IMR-90 (cell line): Measurements from ENCODE around the gene BOD1L2. TPM values are rescaled to one million over a fixed set of nuclear protein-coding genes. Genes with fewer than 3 reads are reported as not detected.

Experiments used
- ATAC-seq: fragments of 200-7000 bp; cut with Tn5 transposase; 2 replicates; pipeline ENCODE4 v1.9.1; 2020; ENCODE audit warnings: low read depth, mild to moderate bottlenecking, moderate library complexity
- BruUV-seq: library from RNA; stranded (reverse); fragments of 400-500 nt; replicated peaks from 2 replicates; lab custom pipeline; 2021; lab: Mats Ljungman, UMichigan
- CTCF ChIA-PET: fragments of 300-600 bp; formaldehyde crosslinking; extraction: SDS; loops from one replicate; lab custom pipeline; 2021; ENCODE audit warnings: antibody characterized with exemption; lab: Yijun Ruan, JAX
- POLR2A ChIA-PET: fragments of 300-600 bp; sonication (Branson Sonifier 250); formaldehyde crosslinking; loops from one replicate; lab custom pipeline; 2022; ENCODE audit warnings: antibody characterized with exemption; ENCODE audit not compliant: unreplicated experiment; lab: Charles Lee
- DNase-seq: peaks from one replicate; pipeline ENCODE4 v3.0.0; 2013
- H2AFZ ChIP-seq: replicated peaks from 2 replicates; pipeline ENCODE3; 2013; ENCODE audit warnings: low read length, mild to moderate bottlenecking; ENCODE audit not compliant: poor library complexity
- H2AK5ac ChIP-seq: 2 replicates; pipeline ENCODE4 v1.6.1; 2013; ENCODE audit warnings: low read depth, low read length, inconsistent platforms
- H2AK9ac ChIP-seq: replicated peaks from 2 replicates; pipeline ENCODE3; 2013; ENCODE audit warnings: mild to moderate bottlenecking, low read depth, low read length, moderate library complexity; ENCODE audit not compliant: poor library complexity
- H2BK120ac ChIP-seq: 2 replicates; pipeline ENCODE4 v1.6.1; 2013; ENCODE audit warnings: low read depth, low read length, inconsistent platforms
- H2BK15ac ChIP-seq: 3 replicates; pipeline ENCODE4 v1.6.1; 2013; ENCODE audit warnings: low read depth, low read length, inconsistent platforms
- H2BK20ac ChIP-seq: 2 replicates; pipeline ENCODE4 v1.6.1; 2013; ENCODE audit warnings: low read depth, mild to moderate bottlenecking, inconsistent platforms, low read length, moderate library complexity
- H2BK5ac ChIP-seq: 2 replicates; pipeline ENCODE4 v1.6.1; 2013; ENCODE audit warnings: mild to moderate bottlenecking, low read depth, low read length, inconsistent platforms; ENCODE audit not compliant: poor library complexity, severe bottlenecking
- H3K14ac ChIP-seq: replicated peaks from 2 replicates; pipeline ENCODE4 v1.6.1; 2013; ENCODE audit warnings: low read depth, low read length, inconsistent platforms
- H3K18ac ChIP-seq: 2 replicates; pipeline ENCODE4 v1.6.1; 2013; ENCODE audit warnings: low read depth, low read length, control low read depth
- H3K23ac ChIP-seq: 2 replicates; pipeline ENCODE4 v1.6.1; 2013; ENCODE audit warnings: low read depth, low read length, inconsistent platforms
- H3K27ac ChIP-seq: 2 replicates; pipeline ENCODE4 v1.5.1; 2013; ENCODE audit warnings: mild to moderate bottlenecking, control low read depth, low read length; ENCODE audit not compliant: insufficient read depth
- H3K27me3 ChIP-seq: 2 replicates; pipeline ENCODE4 v1.6.1; 2013; ENCODE audit warnings: low read length; ENCODE audit not compliant: control insufficient read depth, insufficient read depth
- H3K36me3 ChIP-seq: 2 replicates; pipeline ENCODE4 v1.6.1; 2013; ENCODE audit warnings: low read length, mixed read lengths; ENCODE audit not compliant: control insufficient read depth, insufficient read depth
- H3K4ac ChIP-seq: 2 replicates; pipeline ENCODE4 v1.6.1; 2013; ENCODE audit warnings: low read depth, low read length, inconsistent platforms
- H3K4me1 ChIP-seq: 2 replicates; pipeline ENCODE4 v1.6.1; 2013; ENCODE audit warnings: low read length, mixed read lengths; ENCODE audit not compliant: control insufficient read depth, insufficient read depth
- H3K4me2 ChIP-seq: 2 replicates; pipeline ENCODE4 v1.6.1; 2013; ENCODE audit warnings: low read depth, mild to moderate bottlenecking, control low read depth, low read length, moderate library complexity
- H3K4me3 ChIP-seq: 2 replicates; pipeline ENCODE4 v1.5.1; 2013; ENCODE audit warnings: low read depth, mild to moderate bottlenecking, control low read depth, low read length, moderate library complexity; ENCODE audit not compliant: insufficient read depth
- H3K56ac ChIP-seq: 2 replicates; pipeline ENCODE4 v1.6.1; 2013; ENCODE audit warnings: low read length, inconsistent platforms; ENCODE audit not compliant: insufficient read depth; ENCODE audit errors: extremely low read depth
- H3K79me1 ChIP-seq, 2 experiments: 2 replicates each; pipeline ENCODE4 v1.6.1; 2013; ENCODE audit warnings: low read length in 2 of 2, inconsistent platforms in 1 of 2, low read depth in 1 of 2
- H3K9ac ChIP-seq: 2 replicates; pipeline ENCODE4 v1.6.1; 2013; ENCODE audit warnings: low read depth, low read length, control low read depth
- H3K9me1 ChIP-seq: 2 replicates; pipeline ENCODE4 v1.6.1; 2013; ENCODE audit warnings: low read length, inconsistent platforms; ENCODE audit not compliant: insufficient read depth
- H3K9me3 ChIP-seq: 2 replicates; pipeline ENCODE4 v1.6.1; 2013; ENCODE audit warnings: low read length; ENCODE audit not compliant: control insufficient read depth, insufficient read depth
- H4K20me1 ChIP-seq: 2 replicates; pipeline ENCODE4 v1.6.1; 2013; ENCODE audit warnings: low read length, inconsistent platforms; ENCODE audit not compliant: insufficient read depth
- H4K5ac ChIP-seq: 2 replicates; pipeline ENCODE4 v1.6.1; 2013; ENCODE audit warnings: mild to moderate bottlenecking, low read depth, low read length, control low read depth
- H4K8ac ChIP-seq, 2 experiments: 2 replicates each; pipeline ENCODE4 v1.6.1; 2013; ENCODE audit warnings: low read depth in 2 of 2, low read length in 2 of 2, control low read depth in 1 of 2, inconsistent platforms in 1 of 2
- H4K91ac ChIP-seq: 2 replicates; pipeline ENCODE4 v1.6.1; 2013; ENCODE audit warnings: low read depth, low read length, inconsistent platforms; ENCODE audit not compliant: insufficient read depth
- BHLHE40 ChIP-seq: fragments of 150-350 bp; IDR thresholded peaks from 2 replicates; pipeline ENCODE4 v1.6.1; 2016; ENCODE audit warnings: mild to moderate bottlenecking, low read depth, low read length
- CHD1 ChIP-seq: IDR thresholded peaks from 2 replicates; pipeline ENCODE4 v1.6.1; 2012; ENCODE audit warnings: low read depth, low read length, improper control_type of control experiment
- FOS ChIP-seq: fragments of 150-350 bp; IDR thresholded peaks from 2 replicates; pipeline ENCODE4 v1.6.1; 2016; ENCODE audit warnings: low read depth, low read length
- MAZ ChIP-seq: IDR thresholded peaks from 2 replicates; pipeline ENCODE4 v1.6.1; 2012; ENCODE audit warnings: low read depth, mild to moderate bottlenecking, low read length, improper control_type of control experiment, moderate library complexity, borderline replicate concordance
- MXI1 ChIP-seq: IDR thresholded peaks from 2 replicates; pipeline ENCODE4 v1.6.1; 2012; ENCODE audit warnings: low read depth, mild to moderate bottlenecking, low read length, moderate library complexity, borderline replicate concordance
- NFE2L2 ChIP-seq: fragments of 150-350 bp; IDR thresholded peaks from 2 replicates; pipeline ENCODE4 v1.6.1; 2016; ENCODE audit warnings: low read depth, mild to moderate bottlenecking, low read length
- POLR2A ChIP-seq: IDR thresholded peaks from 2 replicates; pipeline ENCODE4 v1.6.1; 2012; ENCODE audit warnings: mild to moderate bottlenecking, low read depth, low read length
- RAD21 ChIP-seq: IDR thresholded peaks from 2 replicates; pipeline ENCODE4 v1.6.1; 2012; ENCODE audit warnings: low read length, improper control_type of control experiment
- RCOR1 ChIP-seq: IDR thresholded peaks from 2 replicates; pipeline ENCODE4 v1.6.1; 2012; ENCODE audit warnings: mild to moderate bottlenecking, low read length, improper control_type of control experiment; ENCODE audit not compliant: insufficient replicate concordance
- RFX5 ChIP-seq: IDR thresholded peaks from 2 replicates; pipeline ENCODE4 v1.8.0; 2012; ENCODE audit warnings: low read depth, mild to moderate bottlenecking, low read length, moderate library complexity
- SMC3 ChIP-seq: fragments of 150-350 bp; IDR thresholded peaks from 2 replicates; pipeline ENCODE4 v1.6.1; 2016; ENCODE audit warnings: low read depth, mild to moderate bottlenecking, antibody characterized with exemption, low read length, moderate library complexity
- WGBS, 2 experiments: methylation state at CpG; one replicate each; pipeline versions ENCODE4 v1.1.5 to v1.1.7; 2013; ENCODE audit warnings: missing lambda C conversion rate in 2 of 2; ENCODE audit not compliant: insufficient read length in 1 of 2; ENCODE audit errors: extremely low coverage in 2 of 2; 5-methylcytosine and 5-hydroxymethylcytosine counted together
- dilution Hi-C: fragments of 300-500 bp; cut with HindIII; formaldehyde crosslinking; loops from one replicate; pipeline ENCODE4 v1.14.3; 2018; ENCODE audit warnings: low sequenced_read_pairs; ENCODE audit not compliant: unreplicated experiment
- in situ Hi-C: fragments of 300-500 bp; cut with MboI; formaldehyde crosslinking; loops from 3 replicates; pipeline ENCODE4 v1.14.3; 2019; ENCODE audit warnings: low sequenced_read_pairs, inconsistent platforms, mixed read lengths
- intact Hi-C: fragments of 100-400 bp; cut with micrococcal nuclease; formaldehyde crosslinking; loops from 2 replicates; pipeline ENCODE4 v1.10.0; 2022
- polyA plus RNA-seq, 3 experiments: library from polyadenylated mRNA; depleted of rRNA; stranded (reverse); fragments of >200 nt; gene quantifications; 2 replicates each; pipeline ENCODE4 v1.2.3, GENCODE V29; 2012; ENCODE audit warnings: low replicate concordance in 1 of 3
- total RNA-seq: library from RNA; depleted of rRNA; stranded (reverse); fragments of >200 nt; gene quantifications from 2 replicates; pipeline ENCODE4 v1.2.3, GENCODE V29; 2012
- TF ChIP-seq, protein P1 (sequence below): fragments of 150-350 bp; IDR thresholded peaks from 2 replicates; pipeline ENCODE4 v1.6.1; 2016; ENCODE audit warnings: low read depth, mild to moderate bottlenecking, low read length, moderate library complexity, borderline replicate concordance

The BOD1L2 gene
- total and polyA plus RNA-seq, 2 of the 4 experiments (the other 2 are of a cell fraction) = not detected

DNA sequence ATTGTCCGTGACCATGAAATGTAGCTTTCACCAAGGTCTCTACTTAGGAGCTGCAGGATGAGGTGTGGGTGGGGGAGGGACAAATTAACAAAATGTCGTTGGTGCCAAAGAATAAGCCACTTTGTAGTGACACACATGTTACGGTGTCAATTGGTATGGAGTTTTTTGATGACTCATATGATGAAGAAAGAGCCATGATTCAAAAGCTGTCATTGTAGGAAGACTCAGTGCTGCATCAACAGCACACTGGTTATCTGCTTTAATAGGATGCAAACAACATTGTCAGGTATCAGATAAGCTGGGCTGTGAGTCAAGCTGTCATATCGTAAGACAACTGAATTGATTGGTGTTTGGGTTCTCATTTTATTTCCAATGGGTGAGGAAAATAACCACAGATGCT is 36.6 kb upstream of the BOD1L2 start:
- ChIA-PET CTCF (interaction anchor here (0.6 kb wide), 1 partner anchor 52 kb away, joined by 3 read pairs; no protein-coding TSS in a partner anchor), POLR2A (no interaction called here)
- Histone ChIP-seq H2AFZ (no peak overlapping the region), H2AK9ac (no peak overlapping the region), H3K36me3 (no peaks in the 10 kb centered on the region), H2BK120ac (no peak overlapping the region), H3K4me3 (no peak overlapping the region), H3K4ac (no peak overlapping the region), H4K5ac (no peak overlapping the region), H4K8ac (no peak overlapping the region), H3K56ac (no peak overlapping the region), H3K23ac (no peak overlapping the region), H3K27ac (no peak overlapping the region), H4K91ac (no peak overlapping the region), H2BK20ac (no peak overlapping the region), H2AK5ac (no peak overlapping the region), H3K9me3 (no peaks in the 10 kb centered on the region), H3K9me1 (no peaks in the 10 kb centered on the region), H3K79me1 (no peaks in the 10 kb centered on the region), H2BK5ac (no peak overlapping the region), H3K4me1 (no peaks in the 10 kb centered on the region), H3K9ac (no peak overlapping the region), H3K4me2 (no peak overlapping the region), H3K18ac (no peak overlapping the region), H3K14ac (no peak overlapping the region), H2BK15ac (no peak overlapping the region), H3K27me3 (no peaks in the 10 kb centered on the region), H4K20me1 (no peaks in the 10 kb centered on the region)
- DNase-seq = no peak
- dilution Hi-C loops (no loop called here), in situ Hi-C loops (no loop called here), intact Hi-C loops (no loop called here)
- ATAC-seq = no peak
- no TSS peak for BruUV-seq
- TF ChIP-seq POLR2A (no peak), RCOR1 (no peak), MAZ (no peak), RFX5 (no peak), NFE2L2 (no peak), MXI1 (no peak), SMC3 (no peak), CHD1 (no peak), BHLHE40 (no peak), RAD21 (no peak), FOS (no peak)
- TF ChIP-seq, protein P1, sequence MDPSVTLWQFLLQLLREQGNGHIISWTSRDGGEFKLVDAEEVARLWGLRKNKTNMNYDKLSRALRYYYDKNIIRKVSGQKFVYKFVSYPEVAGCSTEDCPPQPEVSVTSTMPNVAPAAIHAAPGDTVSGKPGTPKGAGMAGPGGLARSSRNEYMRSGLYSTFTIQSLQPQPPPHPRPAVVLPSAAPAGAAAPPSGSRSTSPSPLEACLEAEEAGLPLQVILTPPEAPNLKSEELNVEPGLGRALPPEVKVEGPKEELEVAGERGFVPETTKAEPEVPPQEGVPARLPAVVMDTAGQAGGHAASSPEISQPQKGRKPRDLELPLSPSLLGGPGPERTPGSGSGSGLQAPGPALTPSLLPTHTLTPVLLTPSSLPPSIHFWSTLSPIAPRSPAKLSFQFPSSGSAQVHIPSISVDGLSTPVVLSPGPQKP = no peak
- WGBS, 2 experiments = 53% methylated on average over 3 of the region's 4 CpGs; no CpG with 5 or more reads in 1 of the 2 experiments
